SK-N-SH (cell line): ENCODE results near the gene AGO4. TPM values are rescaled to one million over a fixed set of nuclear protein-coding genes. Genes with fewer than 3 reads are reported as not detected.
"Not testable (repeated sequence)": the region's sequence is repeated elsewhere in the genome, so short reads cannot be mapped to it uniquely, and the experiment has no call there.

Experiments used
- CTCF ChIA-PET: fragments of 300-600, 350-600 bp; formaldehyde crosslinking; extraction: SDS; loops from one replicate; lab custom pipeline; 2021; lab: Yijun Ruan, JAX
- POLR2A ChIA-PET: fragments of 350-600 bp; sonication (Branson Sonifier 250); formaldehyde crosslinking; extraction: SDS; loops from one replicate; lab custom pipeline; 2020; ENCODE audit warnings: antibody characterized with exemption, inconsistent platforms; lab: Yijun Ruan, JAX
- DNase-seq: peaks from one replicate; pipeline ENCODE4 v3.0.0; 2012
- H2AFZ ChIP-seq: fragments of 200-600 bp; sonication (generic); 2 replicates; pipeline ENCODE4 v1.8.1; 2016; ENCODE audit warnings: antibody characterized with exemption, mild to moderate bottlenecking, low read depth
- H3F3A ChIP-seq: fragments of 200-600 bp; sonication (generic); replicated peaks from 2 replicates; pipeline ENCODE3; 2016; ENCODE audit warnings: antibody characterized with exemption, mild to moderate bottlenecking; ENCODE audit not compliant: insufficient read depth
- H3K27ac ChIP-seq, 2 experiments: fragments of 200-500 bp in 1 of 2; fragments of 200-600 bp in 1 of 2; sonication (Bioruptor generic) in 1 of 2; sonication (generic), shearing (Covaris generic) in 1 of 2; 2 replicates each; pipeline versions ENCODE4 v1.5.1 to v1.6.1; 2014 to 2016; ENCODE audit warnings: low read depth in 2 of 2, inconsistent platforms in 1 of 2, low read length in 1 of 2, mild to moderate bottlenecking in 1 of 2, mixed read lengths in 1 of 2
- H3K27me3 ChIP-seq: fragments of 200-600 bp; sonication (generic), shearing (Covaris generic); 2 replicates; pipeline ENCODE4 v1.6.1; 2016; ENCODE audit warnings: mixed run types; ENCODE audit not compliant: insufficient read depth
- H3K36me3 ChIP-seq, 2 experiments: fragments of 200-500 bp in 1 of 2; fragments of 200-600 bp in 1 of 2; sonication (Bioruptor generic) in 1 of 2; sonication (generic) in 1 of 2; replicated peaks in 1 of 2; 2 replicates each; pipeline versions ENCODE3 to v1.5.1; 2014 to 2016; ENCODE audit warnings: low read length in 1 of 2, mild to moderate bottlenecking in 1 of 2; ENCODE audit not compliant: insufficient read depth in 2 of 2, control insufficient read depth in 1 of 2
- H3K4me1 ChIP-seq, 2 experiments: fragments of 200-500 bp in 1 of 2; fragments of 200-600 bp in 1 of 2; sonication (Bioruptor generic) in 1 of 2; sonication (generic), shearing (Covaris generic) in 1 of 2; 2 replicates each; pipeline versions ENCODE4 v1.5.1 to v1.6.1; 2014 to 2016; ENCODE audit warnings: low read depth in 1 of 2, low read length in 1 of 2, mixed run types in 1 of 2; ENCODE audit not compliant: insufficient read depth in 2 of 2, control insufficient read depth in 1 of 2
- H3K4me2 ChIP-seq: fragments of 200-600 bp; sonication (generic), shearing (Covaris generic); 2 replicates; pipeline ENCODE4 v1.6.1; 2017; ENCODE audit warnings: mixed run types
- H3K4me3 ChIP-seq, 2 experiments: fragments of 200-500 bp in 1 of 2; fragments of 200-600 bp in 1 of 2; sonication (Bioruptor generic) in 1 of 2; sonication (generic), shearing (Covaris generic) in 1 of 2; 2 replicates each; pipeline versions ENCODE4 v1.5.1 to v1.8.1; 2014 to 2016; ENCODE audit warnings: low read depth in 2 of 2, inconsistent platforms in 1 of 2, low read length in 1 of 2, mild to moderate bottlenecking in 1 of 2, mixed read lengths in 1 of 2, moderate library complexity in 1 of 2
- H3K79me2 ChIP-seq: fragments of 200-600 bp; sonication (generic); 2 replicates; pipeline ENCODE4 v1.8.1; 2017; ENCODE audit warnings: mild to moderate bottlenecking; ENCODE audit not compliant: insufficient read depth
- H3K9ac ChIP-seq: fragments of 200-600 bp; sonication (generic); 2 replicates; pipeline ENCODE4 v1.6.1; 2017; ENCODE audit warnings: mixed run types
- H3K9me2 ChIP-seq: fragments of 200-600 bp; sonication (generic); 2 replicates; pipeline ENCODE4 v1.6.1; 2017; ENCODE audit warnings: mixed run types
- H3K9me3 ChIP-seq: fragments of 200-600 bp; sonication (generic); 2 replicates; pipeline ENCODE4 v1.6.1; 2017; ENCODE audit warnings: mixed run types, mild to moderate bottlenecking, moderate library complexity
- H4K20me1 ChIP-seq: fragments of 200-600 bp; sonication (generic); 2 replicates; pipeline ENCODE4 v1.6.1; 2017; ENCODE audit warnings: mild to moderate bottlenecking, mixed run types; ENCODE audit not compliant: insufficient read depth
- FOXJ3 ChIP-seq: sonication (generic); formaldehyde crosslinking; IDR thresholded peaks from 2 replicates; pipeline ENCODE4 v1.5.1; 2020; ENCODE audit warnings: mild to moderate bottlenecking, missing genetic modification reagents
- GABPA ChIP-seq: IDR thresholded peaks from 2 replicates; pipeline ENCODE4 v1.4.0; 2012; ENCODE audit warnings: low read depth, mild to moderate bottlenecking
- GATA2 ChIP-seq: sonication (generic); formaldehyde crosslinking; IDR thresholded peaks from 2 replicates; pipeline ENCODE4 v1.5.0; 2020; ENCODE audit warnings: mild to moderate bottlenecking, missing genetic modification reagents
- IRF3 ChIP-seq: fragments of 150-350 bp; IDR thresholded peaks from 2 replicates; pipeline ENCODE4 v1.6.1; 2016; ENCODE audit warnings: mild to moderate bottlenecking, low read depth, low read length
- MEF2A ChIP-seq: IDR thresholded peaks from 2 replicates; pipeline ENCODE4 v1.4.0; 2012; ENCODE audit warnings: low read depth, borderline replicate concordance
- NFIC ChIP-seq: IDR thresholded peaks from 2 replicates; pipeline ENCODE4 v1.4.0; 2012; ENCODE audit warnings: borderline replicate concordance
- REST ChIP-seq: IDR thresholded peaks from 2 replicates; pipeline ENCODE4 v1.6.1; 2012; ENCODE audit warnings: mild to moderate bottlenecking, low read depth, low read length, moderate library complexity
- RFX5 ChIP-seq: IDR thresholded peaks from 2 replicates; pipeline ENCODE4 v1.6.1; 2012; ENCODE audit warnings: mild to moderate bottlenecking, improper control_type of control experiment, low read length
- TCF12 ChIP-seq: IDR thresholded peaks from 2 replicates; pipeline ENCODE4 v1.4.0; 2012
- TEAD4 ChIP-seq: IDR thresholded peaks from 2 replicates; pipeline ENCODE4 v1.4.0; 2012; ENCODE audit warnings: mild to moderate bottlenecking, borderline replicate concordance; ENCODE audit not compliant: insufficient read depth
- WGBS: methylation state at CpG from one replicate; pipeline ENCODE4 v1.1.6; 2017; ENCODE audit warnings: low lambda C conversion rate; 5-methylcytosine and 5-hydroxymethylcytosine counted together
- polyA plus RNA-seq, 3 experiments: library from polyadenylated mRNA; depleted of rRNA; stranded (reverse); fragments of >200 nt; gene quantifications; 2 replicates each; pipeline ENCODE4 v1.2.3, GENCODE V29; 2012
- TF ChIP-seq, protein P1 (sequence below): IDR thresholded peaks from 2 replicates; pipeline ENCODE4 v1.4.0; 2012; ENCODE audit warnings: low read depth

The AGO4 gene
- polyA plus RNA-seq, 1 of the 3 experiments (the other 2 are of a cell fraction): 4.8 TPM

GRCh38 chr1:35812754-35813153 lies 4.9 kb downstream of the AGO4 start:
- H3K4me1 ChIP-seq, H3K36me3 ChIP-seq, H3F3A ChIP-seq, POLR2A ChIA-PET, H3K9me2 ChIP-seq, H3K9me3 ChIP-seq, DNase-seq, H3K4me2 ChIP-seq, H3K9ac ChIP-seq, H3K4me3 ChIP-seq, H2AFZ ChIP-seq, H3K27me3 ChIP-seq, H3K27ac ChIP-seq: not testable (repeated sequence)
- peaks cover 11% of the 10 kb centered on the region for H4K20me1 ChIP-seq
- H3K79me2 ChIP-seq: peaks cover 90% of the 10 kb centered on the region
- 97% methylated on average over 5 of the region's 5 CpGs for WGBS
- CTCF ChIA-PET: interaction anchor here (1.0 kb wide), 1 partner anchor 42 kb away, joined by 3 read pairs; no protein-coding TSS in a partner anchor

DNA sequence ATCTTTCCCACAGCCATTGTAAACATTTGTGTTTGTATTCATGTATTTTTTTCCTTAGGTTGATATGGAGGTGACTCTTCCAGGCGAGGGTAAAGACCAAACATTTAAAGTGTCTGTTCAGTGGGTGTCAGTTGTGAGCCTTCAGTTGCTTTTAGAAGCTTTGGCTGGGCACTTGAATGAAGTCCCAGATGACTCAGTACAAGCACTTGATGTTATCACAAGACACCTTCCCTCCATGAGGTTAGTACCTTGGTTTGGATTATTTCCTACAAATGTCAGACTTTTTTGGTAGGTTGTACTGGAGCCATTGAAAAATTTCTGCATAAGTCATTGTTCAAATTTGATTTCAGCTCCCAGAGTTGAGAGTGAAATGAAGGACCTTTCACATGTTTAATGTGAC lies 17.4 kb downstream of the AGO4 start:
- no peaks in the 10 kb centered on the region for H3K4me1 ChIP-seq
- no peaks in the 10 kb centered on the region for H3K9me2 ChIP-seq
- H3K27ac ChIP-seq: no peak overlapping the region
- TF ChIP-seq NFIC (no peak), REST (no peak), IRF3 (no peak), TEAD4 (no peak), FOXJ3 (CRISPR knock-in tag) (no peak), GABPA (no peak), TCF12 (no peak), GATA2 (CRISPR knock-in tag) (no peak), RFX5 (no peak), MEF2A (no peak)
- TF ChIP-seq, protein P1, sequence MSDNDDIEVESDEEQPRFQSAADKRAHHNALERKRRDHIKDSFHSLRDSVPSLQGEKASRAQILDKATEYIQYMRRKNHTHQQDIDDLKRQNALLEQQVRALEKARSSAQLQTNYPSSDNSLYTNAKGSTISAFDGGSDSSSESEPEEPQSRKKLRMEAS: no peak
- H3K79me2 ChIP-seq: peaks cover 11% of the 10 kb centered on the region; the same call in 1 of the 2 replicates
- peaks cover 18 to 45% of the 10 kb centered on the region in 2 experiments for H3K36me3 ChIP-seq
- ChIA-PET POLR2A (no interaction called here), CTCF (interaction anchor here (1.3 kb wide), 1 partner anchor 15 kb away, joined by 3 read pairs; no protein-coding TSS in a partner anchor)
- H2AFZ ChIP-seq: no peak overlapping the region
- no peaks in the 10 kb centered on the region for H3K27me3 ChIP-seq
- 80% methylated on average over 1 of the region's 1 CpG for WGBS
- H3F3A ChIP-seq: no peaks in the 10 kb centered on the region
- no peak overlapping the region for H3K9ac ChIP-seq
- no peak overlapping the region for H3K4me3 ChIP-seq
- DNase-seq: no peak
- H4K20me1 ChIP-seq: no peaks in the 10 kb centered on the region
- no peaks in the 10 kb centered on the region for H3K9me3 ChIP-seq
- H3K4me2 ChIP-seq: no peak overlapping the region
